Hematopoietic multipotent progenitor cell (in vitro differentiated cells): Measurements from ENCODE around the gene CDH12. TPM values are rescaled to one million over a fixed set of nuclear protein-coding genes. Genes with fewer than 3 reads are reported as not detected.
"Not testable (repeated sequence)": the region's sequence is repeated elsewhere in the genome, so short reads cannot be mapped to it uniquely, and the experiment has no call there.

Source experiments
- DNase-seq, 3 donors: peaks; one replicate each; pipeline ENCODE4 v3.0.0-alpha.2; 2011 to 2015; ENCODE audit warnings: low read depth in 2 of 3, low spot score in 2 of 3
- total RNA-seq: library from RNA; depleted of rRNA; stranded (reverse); fragments of >200 nt; gene quantifications from one replicate; pipeline ENCODE4 v1.2.3, GENCODE V29; 2012

Gene CDH12
- total RNA-seq, 1 donor = not detected

DNA sequence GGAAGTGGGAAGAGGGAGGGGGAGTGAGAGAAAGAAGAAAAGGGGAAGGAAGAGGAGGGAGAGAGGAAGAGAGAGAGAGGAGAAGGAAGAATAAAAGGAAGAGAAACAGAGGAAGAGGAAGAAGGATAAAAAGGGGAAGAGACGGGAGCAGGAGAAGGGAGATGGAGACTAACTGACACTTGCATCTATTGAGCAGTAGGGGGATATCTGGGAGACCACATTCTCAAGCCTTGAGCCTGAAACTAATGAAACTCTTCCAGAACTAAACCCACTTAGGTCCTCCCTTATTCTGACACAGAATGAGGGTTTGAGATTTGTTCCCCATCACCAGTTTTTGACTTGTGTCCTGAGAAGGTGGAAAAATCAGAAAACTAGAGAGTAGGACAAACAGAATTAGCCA lies 533.3 kb downstream of the CDH12 start:
- DNase-seq = no peak

DNA sequence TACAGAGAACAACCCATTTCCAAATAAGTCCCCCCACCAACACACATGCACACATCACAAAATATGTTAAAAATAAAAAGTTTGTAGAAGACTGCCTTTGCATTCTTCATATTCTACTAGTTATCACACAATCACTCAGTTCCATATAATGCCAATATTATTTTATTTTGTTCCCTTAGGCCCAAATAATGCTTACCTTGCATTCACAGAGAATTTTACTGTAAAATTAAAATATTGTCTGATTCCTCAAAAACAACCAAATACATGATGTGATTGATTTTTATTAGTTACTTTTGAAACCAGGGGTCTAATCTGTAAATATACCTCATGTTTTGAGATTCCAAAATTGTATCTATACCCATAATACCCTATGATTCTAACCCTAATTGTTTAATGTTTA lies 536.9 kb downstream of the CDH12 start:
- no peak for DNase-seq

DNA sequence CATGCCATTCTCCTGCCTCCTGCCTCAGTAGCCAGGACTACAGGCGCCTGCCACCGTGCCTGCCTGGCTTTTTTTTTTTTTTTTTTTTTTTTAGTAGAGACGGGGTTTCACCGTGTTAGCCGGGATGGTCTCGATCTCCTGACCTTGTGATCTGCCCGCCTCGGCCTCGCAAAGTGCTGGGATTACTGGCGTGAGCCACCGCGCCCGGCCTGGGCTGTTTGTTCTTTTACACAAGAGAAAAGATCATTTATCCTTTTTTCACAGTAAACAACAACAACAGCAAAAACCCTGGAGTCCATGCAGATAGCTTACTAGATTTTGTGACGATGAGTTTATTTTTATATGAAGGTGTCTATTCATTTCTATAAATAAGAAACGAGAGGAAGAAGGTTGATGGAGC lies 538.1 kb downstream of the CDH12 start:
- DNase-seq = not testable (repeated sequence)

DNA sequence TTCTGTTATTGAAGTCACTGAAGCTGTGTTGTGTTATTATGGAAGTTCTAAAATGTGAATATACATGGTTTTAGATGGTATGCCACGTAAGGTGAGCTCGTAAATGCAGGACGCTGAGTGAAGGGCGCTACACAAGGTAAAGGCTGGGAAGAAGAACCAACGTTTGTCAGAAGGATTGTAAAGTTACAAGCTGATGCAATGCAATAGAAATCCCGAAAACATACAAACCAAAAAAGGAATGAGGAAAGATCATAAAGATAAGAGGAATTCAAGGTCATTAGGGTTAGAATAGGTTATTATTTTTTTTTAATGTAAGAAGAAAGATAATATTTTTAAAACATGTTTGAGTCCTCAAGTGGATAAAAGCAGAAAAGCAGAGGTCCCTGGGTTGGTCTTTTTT lies 538.6 kb downstream of the CDH12 start:
- DNase-seq = no peak

DNA sequence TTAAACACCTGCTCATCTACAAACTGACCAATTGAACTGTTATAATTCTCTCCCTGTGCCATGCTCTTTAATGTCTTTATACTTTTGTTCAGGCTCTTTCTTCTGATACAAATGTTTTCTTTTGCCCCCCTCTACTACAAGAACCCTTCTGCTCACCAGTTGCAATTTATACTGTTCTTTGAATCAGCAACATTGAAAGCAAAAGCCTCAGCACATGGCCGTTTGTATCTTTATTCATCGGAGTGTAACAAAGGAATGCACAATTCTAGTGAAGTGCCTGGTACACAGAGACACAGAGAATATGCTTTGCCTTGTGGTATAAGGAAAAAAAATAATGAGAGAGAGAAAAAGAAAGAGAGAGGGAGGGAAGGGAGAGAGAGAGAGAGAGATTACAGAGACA lies 547.1 kb downstream of the CDH12 start:
- no peak for DNase-seq

DNA sequence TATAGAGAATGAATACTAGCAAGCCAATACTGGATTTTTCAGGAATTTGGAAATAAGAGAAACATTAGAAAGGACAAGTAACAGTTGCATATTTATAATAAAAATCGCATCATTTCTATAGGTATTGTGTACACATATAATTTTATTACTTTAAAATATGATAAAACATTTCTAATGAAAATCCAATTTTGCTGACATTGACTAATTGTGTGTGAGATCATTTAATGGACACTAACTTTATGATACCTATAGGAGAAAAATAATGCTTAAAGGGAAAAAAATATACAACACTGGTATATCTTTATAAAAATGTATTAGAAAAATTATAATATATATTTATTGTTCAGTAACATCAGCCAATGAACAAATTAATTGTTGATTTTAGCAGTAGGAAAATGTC lies 557.3 kb downstream of the CDH12 start:
- DNase-seq = no peak

DNA sequence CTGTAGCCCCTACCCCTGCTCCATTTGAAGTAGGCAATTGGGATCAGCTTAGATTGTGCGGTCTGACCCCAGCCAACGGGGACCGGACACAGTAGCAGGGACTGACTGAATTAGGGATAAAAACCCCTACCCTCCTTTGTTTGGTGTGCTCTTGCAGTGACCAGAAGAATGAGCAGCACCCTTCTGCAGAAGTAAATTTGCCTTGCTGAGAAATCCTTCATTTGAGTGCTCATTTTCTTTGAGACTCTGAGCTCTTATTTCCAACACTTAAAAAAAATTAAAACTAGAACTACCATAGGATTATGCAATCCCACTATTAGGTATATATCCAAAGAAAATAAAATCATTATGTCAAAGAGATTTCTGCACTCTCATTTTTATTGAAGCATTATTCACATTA lies 560.0 kb downstream of the CDH12 start:
- DNase-seq = no peak

DNA sequence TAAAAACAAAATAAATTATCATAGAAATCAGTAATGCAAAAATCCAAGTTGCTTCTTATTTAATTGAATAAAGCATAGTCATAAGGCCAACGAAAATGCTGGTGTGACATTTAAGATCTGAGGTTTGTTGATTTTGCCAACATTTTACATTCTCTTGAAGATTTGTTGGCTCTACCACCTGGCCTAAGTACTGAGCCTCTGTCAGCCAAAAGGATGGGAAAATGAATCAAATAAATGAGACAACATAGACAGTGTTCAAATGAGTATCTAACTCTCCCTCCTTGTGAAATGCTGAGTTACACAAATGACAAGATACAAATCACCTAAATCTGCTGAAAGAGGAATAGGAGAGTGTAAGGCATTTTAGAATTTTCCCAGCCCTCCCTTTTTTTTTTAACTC lies 575.0 kb downstream of the CDH12 start:
- no peak for DNase-seq

DNA sequence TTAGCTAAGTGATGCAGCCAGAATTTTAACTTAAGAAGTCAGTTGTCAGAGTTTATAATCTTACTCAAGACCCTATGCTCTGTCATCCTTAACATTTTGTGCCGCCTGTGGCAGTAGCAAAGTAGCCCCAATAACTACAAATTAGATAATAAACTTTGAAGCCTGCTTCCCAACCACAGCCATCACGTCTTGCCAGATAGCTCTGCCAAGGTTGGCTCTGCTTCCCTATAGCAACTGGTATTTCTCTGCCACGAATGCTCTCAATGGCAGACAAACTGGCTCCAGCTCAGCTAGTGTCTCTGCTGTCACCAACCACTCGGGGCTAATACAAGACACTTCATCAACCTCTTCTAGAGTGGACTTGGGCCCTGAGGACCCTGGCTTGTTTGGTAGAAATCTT lies 576.1 kb downstream of the CDH12 start:
- DNase-seq = no peak

DNA sequence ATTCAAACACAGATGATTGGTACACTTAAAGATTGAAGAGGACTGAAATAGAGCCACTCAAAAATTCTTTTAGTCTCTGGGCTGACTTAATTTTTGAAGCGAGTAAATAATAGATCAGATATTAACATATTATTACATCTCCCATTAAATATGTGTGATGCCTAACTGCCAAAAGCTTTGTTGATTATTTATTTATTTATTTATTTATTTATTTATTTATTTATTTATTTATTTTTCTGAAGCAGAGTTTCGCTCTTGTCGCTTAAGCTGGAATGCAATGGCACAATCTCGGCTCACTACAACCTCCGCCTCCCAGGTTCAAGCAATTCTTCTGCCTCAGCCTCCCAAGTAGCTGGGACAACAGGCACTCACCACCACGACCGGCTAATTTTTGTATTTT lies 587.3 kb downstream of the CDH12 start:
- DNase-seq = not testable (repeated sequence)

DNA sequence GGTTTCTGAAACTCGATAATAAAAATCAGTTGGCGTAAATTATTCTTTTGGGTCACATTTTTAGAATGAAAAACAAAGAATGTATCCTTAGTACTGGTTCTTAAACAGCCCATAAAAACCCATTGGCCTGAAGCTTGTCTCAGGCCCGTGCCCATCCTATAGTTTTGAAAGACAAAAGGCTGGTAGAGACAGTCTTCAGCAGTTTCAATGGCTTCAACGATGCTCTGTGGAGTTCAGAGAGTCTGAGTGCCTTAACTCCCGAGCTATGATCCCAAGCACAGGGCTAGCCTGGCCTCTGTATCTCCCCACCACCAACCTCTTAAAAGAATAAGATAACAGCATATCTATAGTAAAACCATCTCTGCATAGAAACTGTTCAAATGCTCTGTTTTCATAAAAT lies 595.0 kb downstream of the CDH12 start:
- DNase-seq = no peak

DNA sequence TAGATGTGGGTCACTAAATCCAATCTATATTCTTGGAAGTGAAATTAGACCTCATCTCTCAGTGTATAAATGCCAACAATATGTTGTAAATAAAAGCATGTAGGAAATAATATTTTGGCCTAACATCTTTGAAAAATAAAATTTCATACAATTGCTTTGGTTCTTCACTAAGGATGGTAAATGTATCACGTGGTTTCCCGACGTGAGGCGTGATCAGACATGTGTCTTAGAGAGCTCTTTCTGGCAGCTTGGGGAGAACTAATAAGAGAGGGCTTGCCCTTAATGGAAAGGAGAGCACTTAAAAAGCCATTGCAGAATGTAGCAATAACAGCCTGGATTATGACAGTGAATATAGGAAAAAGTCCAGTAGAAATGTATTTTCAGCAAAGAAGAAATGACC lies 602.6 kb downstream of the CDH12 start:
- DNase-seq = no peak

DNA sequence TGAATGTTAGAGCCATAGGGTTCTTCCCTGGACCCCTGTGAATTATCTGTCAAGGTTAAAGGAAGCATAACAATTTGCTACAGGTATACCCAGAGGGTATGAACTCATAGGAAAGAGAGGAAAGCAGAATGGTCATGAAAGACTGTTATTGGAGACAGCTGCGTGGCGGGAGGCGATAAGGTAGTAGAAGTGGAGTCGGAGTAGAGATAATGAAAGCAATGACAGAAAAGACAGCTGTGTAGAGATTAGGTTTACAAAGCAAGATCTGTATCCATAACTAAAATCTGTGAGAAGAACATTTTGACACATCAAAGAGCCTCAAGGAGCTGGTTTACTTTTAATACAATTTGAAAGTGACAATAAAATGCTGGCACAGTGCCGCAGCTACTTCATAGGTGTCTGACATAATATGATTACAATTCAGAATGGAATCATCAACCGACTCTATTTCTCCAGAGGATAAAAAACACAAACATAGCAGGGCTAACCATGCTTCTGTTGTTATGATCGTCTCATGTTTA lies 603.9 kb downstream of the CDH12 start:
- DNase-seq = no peak

DNA sequence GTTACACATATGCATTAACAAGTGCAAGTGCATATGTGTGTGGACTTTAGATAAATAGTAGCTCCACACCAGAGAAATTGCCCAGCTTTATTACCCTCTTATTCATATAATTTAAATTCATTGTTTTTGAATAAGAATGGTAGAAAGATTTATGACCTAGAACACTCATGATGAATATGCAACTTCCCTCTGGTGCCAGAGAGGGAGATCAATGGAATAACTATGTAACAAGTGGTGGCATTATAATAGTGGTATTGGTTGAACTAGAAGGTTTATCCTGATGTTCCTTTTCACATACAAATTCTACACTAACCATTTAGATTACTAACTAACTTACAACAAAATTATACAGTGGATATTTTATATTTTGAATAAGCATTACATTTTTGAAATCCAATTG lies 607.4 kb downstream of the CDH12 start:
- DNase-seq = no peak

DNA sequence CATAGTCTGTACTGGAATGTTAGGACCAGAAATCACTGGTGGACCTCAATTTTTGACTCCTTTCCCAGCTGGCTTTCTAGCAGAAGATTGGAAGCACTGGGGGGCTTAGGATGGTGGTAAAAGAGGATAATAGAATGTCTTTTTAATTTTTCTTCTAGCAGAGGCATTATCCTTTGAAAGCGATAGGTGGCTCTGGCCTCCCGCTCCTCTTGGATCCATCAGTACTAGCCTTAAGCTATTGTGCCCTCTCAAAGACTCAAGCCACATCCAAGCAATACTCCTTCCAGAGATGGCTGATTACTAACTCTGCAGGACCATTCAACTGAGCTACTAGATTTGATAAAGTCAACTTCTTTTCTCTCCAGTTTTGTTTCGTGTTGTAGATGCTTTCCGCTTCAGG lies 610.6 kb downstream of the CDH12 start:
- no peak for DNase-seq

DNA sequence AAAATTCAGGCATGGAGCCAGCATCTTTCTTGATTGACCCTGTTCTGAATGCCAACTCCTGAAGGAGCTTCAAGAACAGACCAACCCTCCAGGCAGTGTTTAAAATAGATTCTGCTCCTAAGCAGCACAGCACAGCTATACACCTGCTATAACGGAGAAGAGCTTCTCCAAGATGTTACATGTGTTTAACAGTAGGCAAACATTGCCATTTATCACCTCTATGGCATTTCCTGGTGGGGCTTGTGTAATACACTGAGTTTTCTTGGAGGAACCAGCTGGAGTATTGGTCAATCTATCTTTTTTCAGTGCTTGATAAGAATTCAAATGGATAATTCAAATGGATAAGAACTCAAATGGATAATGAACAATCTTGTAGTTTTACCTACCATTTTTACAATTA lies 615.1 kb downstream of the CDH12 start:
- no peak for DNase-seq

DNA sequence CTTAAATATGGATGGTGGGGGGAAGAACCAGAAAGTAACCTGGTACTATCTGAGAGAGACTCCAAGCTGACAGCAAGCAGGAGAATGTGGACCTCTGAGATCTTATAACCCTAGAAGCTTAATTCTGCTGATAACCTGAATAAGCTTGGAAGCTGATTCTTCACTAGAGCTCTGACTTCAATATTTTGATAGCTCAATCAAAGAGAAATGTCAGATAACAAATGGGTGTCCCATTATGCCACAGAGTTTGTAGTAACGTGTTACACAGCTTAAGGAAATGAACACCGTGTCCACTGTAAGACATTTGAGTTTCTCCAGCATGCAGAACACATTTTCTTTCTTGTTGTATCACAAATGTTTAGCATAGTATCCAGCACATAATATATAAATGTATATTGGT lies 626.7 kb downstream of the CDH12 start:
- no peak for DNase-seq

DNA sequence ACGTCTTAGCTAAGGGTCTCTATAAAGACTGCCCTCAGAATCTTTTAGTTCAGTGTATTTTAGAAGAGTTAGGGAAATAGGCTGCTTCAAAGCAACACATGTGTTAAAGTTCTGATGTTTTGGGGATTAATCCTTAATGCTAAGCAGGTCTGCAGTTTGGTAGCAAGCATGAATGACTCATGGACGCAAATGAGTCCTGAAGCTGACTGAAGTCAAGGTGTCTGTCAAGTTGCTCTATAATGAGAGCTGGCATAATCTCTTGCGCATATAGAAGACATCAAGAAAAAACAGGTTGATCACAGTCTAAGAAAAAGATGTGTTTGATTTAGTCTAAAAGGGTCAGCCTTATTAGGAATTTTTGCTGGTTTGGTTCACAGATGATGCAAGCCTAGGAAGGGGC lies 630.1 kb downstream of the CDH12 start:
- no peak for DNase-seq

DNA sequence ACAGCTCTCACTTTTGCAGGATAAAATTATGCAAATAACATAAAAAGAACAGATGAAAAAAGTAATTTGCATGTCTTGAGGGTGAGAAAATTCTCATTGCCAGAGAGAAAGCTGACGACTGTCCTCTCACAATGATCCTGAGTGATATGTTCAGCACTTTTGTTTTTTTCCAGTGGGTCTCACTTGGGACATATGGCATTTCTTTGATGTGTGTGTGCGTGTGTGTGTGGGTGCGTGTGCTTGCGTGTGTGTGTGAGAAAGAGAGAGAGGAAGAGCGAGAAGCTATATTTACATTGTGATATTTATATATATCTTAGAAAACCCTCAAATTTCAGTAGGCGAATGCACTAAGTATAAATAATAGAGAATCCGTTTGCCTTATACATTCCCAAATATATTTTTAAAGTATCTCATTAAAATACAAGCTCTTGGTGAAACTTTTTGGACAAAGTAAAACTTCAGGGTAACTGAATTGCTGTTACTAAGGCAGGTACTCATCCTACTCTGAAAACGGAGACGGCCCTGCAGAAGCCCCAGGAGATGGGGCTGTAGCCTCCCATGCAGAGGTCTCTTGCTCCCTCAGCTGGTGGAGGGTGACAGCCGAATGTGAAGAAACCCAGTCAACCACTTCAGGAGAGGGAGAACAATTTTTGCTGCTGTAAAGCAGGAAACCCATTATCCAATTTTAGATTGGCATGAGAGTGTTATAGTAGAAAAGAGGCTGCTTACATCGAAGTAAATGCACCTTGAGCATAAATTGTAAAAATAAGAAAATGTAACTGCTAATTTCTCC lies 639.2 kb downstream of the CDH12 start:
- DNase-seq = not testable (repeated sequence)

DNA sequence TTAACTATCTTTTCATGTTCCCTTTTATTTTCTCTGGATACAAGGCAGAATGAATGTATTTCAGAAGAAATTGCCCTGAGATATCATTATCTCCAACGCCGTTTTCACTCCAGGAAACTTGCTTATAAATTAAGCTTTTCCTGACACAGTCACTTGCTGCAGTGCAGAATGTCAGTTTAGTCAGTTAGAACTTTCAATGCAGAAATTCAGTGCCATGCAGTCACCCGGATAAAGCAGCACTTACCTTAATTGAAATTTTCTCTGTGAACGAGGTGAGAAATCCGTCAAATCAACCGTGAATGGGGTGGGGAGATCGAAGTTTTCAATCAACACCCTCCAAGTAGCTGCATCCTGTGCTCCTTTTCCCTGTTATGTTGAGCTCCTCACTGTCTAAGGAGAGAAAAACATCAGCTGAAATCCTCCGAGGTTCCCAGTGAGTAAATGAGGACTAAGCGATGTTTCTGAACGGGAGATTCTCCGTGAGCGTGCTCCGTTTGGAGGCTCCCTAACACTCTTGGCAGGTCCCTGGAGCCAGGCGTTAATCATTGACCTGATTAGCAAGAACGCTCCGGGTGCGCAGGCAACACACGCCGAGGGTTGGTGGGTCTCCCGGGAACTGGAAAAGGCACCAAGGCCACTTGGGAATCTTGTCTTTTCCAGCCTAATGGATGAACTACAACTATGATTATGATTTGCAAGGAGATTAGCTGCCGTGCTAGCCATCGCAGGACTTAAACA lies 640.7 kb downstream of the CDH12 start:
- DNase-seq = not testable (repeated sequence)

DNA sequence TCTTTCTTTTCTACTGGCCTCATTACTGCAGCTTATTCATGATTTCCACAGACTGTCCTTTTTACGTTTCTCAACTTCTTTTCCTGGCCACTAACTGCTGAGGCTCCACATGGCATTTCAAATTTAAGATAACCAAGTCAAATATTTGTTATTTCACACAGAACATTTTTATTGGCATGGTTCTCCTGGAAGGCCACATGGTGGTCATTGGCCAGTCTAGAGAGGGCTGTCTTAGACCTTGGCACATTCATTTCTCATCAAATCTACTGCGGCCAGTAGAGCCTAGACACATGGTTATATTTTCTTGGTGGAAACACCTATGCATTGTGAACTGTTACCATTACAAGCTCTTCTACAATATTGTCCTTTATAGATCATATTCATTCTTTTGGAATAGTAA lies 644.7 kb downstream of the CDH12 start:
- DNase-seq = not testable (repeated sequence)

DNA sequence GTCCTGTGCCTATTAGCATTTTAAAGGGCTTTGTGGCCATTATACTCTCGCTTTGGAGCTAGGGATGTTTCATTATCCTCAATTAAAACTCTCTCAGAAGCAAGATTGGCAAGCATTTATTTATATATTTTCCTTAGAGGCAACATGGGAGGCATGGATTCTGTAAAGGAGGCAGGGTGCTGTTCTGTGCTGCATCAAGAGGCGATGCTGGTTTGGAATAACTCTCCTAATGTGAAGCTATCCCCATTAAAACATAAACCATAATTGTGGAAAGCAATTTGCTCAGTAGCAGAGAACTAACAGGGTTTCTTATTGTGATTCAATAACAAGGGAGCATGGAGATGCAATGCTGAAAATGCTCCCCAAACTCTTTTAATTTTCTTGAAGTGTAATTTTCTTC lies 664.5 kb downstream of the CDH12 start:
- not testable (repeated sequence) for DNase-seq
